A549 treated with AZD9567 at 1 μM for 4 hours (cell line): ENCODE measurements around the gene SLC16A4. TPM values are rescaled to one million over a fixed set of nuclear protein-coding genes. Genes with fewer than 3 reads are reported as not detected.

Experiments
- total RNA-seq: library from RNA; stranded (reverse); fragments of 200-300 nt; extraction: Qiagen RNA extraction; gene quantifications from 5 replicates; pipeline ENCODE4 v1.2.3, GENCODE V29; 2022; ENCODE audit not compliant: insufficient read depth

Gene SLC16A4
- 25.4 to 34.3 TPM (median 28.5 TPM) in 5 replicates for total RNA-seq

DNA sequence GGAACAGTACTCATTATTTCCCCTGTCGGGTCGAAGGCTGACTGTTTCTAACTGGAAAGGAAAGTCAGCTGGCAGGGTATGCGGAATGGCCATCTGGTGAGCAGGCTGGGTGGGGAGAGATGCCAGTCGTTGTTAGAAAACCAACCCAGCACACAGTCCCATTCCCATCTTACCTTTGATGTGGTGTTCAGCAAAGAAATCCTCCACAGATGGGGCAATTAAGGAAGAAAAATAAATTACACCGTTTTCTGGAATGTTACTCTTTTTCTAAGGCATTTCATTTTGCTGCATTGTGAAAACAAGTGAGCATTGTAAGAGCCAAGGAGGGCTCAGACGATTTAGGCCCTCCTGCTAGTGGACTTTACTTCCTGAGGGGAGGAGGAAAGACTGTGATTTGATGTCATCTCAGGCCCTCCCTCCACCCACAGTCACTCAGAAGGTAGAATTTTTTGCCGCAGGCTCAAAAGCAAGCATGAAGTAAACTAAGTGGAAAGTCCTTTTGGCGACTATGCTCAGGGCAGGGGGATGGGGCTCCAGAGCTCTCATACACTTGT lies at the start of gene SLC16A4:
TSS of gene SLC16A4 (minus strand) at position 335 of the 554 bp plus-strand sequence. CDS start 1,703 bp downstream, outside the sequence.

GRCh38 chr1:110407260-110408210 lies 16.7 kb upstream of the SLC16A4 start, which contains the start of gene LAMTOR5:
TSS of gene LAMTOR5 (minus strand) at chr1:110407694. CDS start at chr1:110407620, 74 bp downstream.

DNA sequence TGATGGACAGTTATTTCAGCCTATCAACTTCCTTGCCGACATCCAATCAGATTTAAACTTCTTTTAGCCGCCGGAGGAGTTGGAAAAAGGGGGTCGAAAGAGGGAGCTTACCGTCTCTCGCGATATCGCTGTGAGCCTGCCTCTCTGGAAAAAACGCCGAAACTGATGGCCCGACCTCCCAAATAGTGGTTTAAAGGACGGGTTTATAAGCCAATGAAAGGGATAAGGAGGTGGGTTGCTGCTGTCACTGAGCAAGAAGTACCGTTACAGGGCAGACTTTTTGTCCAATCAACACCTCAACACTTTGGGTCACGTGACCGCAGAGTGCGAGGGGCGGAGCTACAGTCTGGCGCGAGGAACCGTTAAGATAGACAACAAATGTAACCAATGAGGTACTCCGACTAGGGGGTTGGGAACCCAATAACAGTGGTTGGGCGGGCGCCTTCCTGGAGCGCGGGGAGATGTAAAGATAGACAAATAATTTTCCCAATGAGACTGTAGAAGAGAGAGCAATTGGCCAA lies 51.9 kb downstream of the SLC16A4 start, which contains the start of gene RBM15:
TSS of gene RBM15 (plus strand) at position 492 of the 521 bp plus-strand sequence. CDS start at position 521, 29 bp downstream.

Other genes with a start within 250 kb of the SLC16A4 start
- 4.1 to 5.5 TPM (median 5.1 TPM) in 5 replicates for gene SLC6A17, start 240.5 kb downstream of the SLC16A4 start, total RNA-seq
- 2.1 to 3.3 TPM (median 3.1 TPM) in 5 replicates for gene KCNC4, start 180.7 kb downstream of the SLC16A4 start, total RNA-seq
- gene RBM15, start 51.6 kb downstream of the SLC16A4 start, total RNA-seq, result 7.5 to 10.1 TPM (median 8.6 TPM) in 5 replicates
- 176 to 191 TPM (median 185 TPM) in 5 replicates for gene LAMTOR5, start 16.7 kb upstream of the SLC16A4 start, total RNA-seq
- not detected in 5 replicates for gene PROK1, start 60.1 kb upstream of the SLC16A4 start, total RNA-seq
- gene KCNA10, start 128.1 kb upstream of the SLC16A4 start, total RNA-seq, result not detected in 5 replicates
- gene KCNA2, start 215.3 kb upstream of the SLC16A4 start, total RNA-seq, result 0.02 to 0.04 TPM in 2 of 5 replicates, not detected in the others